IMR-90 (cell line): ENCODE results near the gene PPP4C. TPM values are rescaled to one million over a fixed set of nuclear protein-coding genes. Genes with fewer than 3 reads are reported as not detected.

ENCODE experiments used
- ATAC-seq: fragments of 200-7000 bp; cut with Tn5 transposase; 2 replicates; pipeline ENCODE4 v1.9.1; 2020; ENCODE audit warnings: low read depth, mild to moderate bottlenecking, moderate library complexity
- BruUV-seq: library from RNA; stranded (reverse); fragments of 400-500 nt; replicated peaks from 2 replicates; lab custom pipeline; 2021; lab: Mats Ljungman, UMichigan
- CTCF ChIA-PET: fragments of 300-600 bp; formaldehyde crosslinking; extraction: SDS; loops from one replicate; lab custom pipeline; 2021; ENCODE audit warnings: antibody characterized with exemption; lab: Yijun Ruan, JAX
- POLR2A ChIA-PET: fragments of 300-600 bp; sonication (Branson Sonifier 250); formaldehyde crosslinking; loops from one replicate; lab custom pipeline; 2022; ENCODE audit warnings: antibody characterized with exemption; ENCODE audit not compliant: unreplicated experiment; lab: Charles Lee
- DNase-seq: peaks from one replicate; pipeline ENCODE4 v3.0.0; 2013
- H2AFZ ChIP-seq: replicated peaks from 2 replicates; pipeline ENCODE3; 2013; ENCODE audit warnings: low read length, mild to moderate bottlenecking; ENCODE audit not compliant: poor library complexity
- H2AK5ac ChIP-seq: 2 replicates; pipeline ENCODE4 v1.6.1; 2013; ENCODE audit warnings: low read depth, low read length, inconsistent platforms
- H2AK9ac ChIP-seq: replicated peaks from 2 replicates; pipeline ENCODE3; 2013; ENCODE audit warnings: mild to moderate bottlenecking, low read depth, low read length, moderate library complexity; ENCODE audit not compliant: poor library complexity
- H2BK120ac ChIP-seq: 2 replicates; pipeline ENCODE4 v1.6.1; 2013; ENCODE audit warnings: low read depth, low read length, inconsistent platforms
- H2BK15ac ChIP-seq: 3 replicates; pipeline ENCODE4 v1.6.1; 2013; ENCODE audit warnings: low read depth, low read length, inconsistent platforms
- H2BK20ac ChIP-seq: 2 replicates; pipeline ENCODE4 v1.6.1; 2013; ENCODE audit warnings: low read depth, mild to moderate bottlenecking, inconsistent platforms, low read length, moderate library complexity
- H2BK5ac ChIP-seq: 2 replicates; pipeline ENCODE4 v1.6.1; 2013; ENCODE audit warnings: mild to moderate bottlenecking, low read depth, low read length, inconsistent platforms; ENCODE audit not compliant: poor library complexity, severe bottlenecking
- H3K14ac ChIP-seq: replicated peaks from 2 replicates; pipeline ENCODE4 v1.6.1; 2013; ENCODE audit warnings: low read depth, low read length, inconsistent platforms
- H3K18ac ChIP-seq: 2 replicates; pipeline ENCODE4 v1.6.1; 2013; ENCODE audit warnings: low read depth, low read length, control low read depth
- H3K23ac ChIP-seq: 2 replicates; pipeline ENCODE4 v1.6.1; 2013; ENCODE audit warnings: low read depth, low read length, inconsistent platforms
- H3K27ac ChIP-seq: 2 replicates; pipeline ENCODE4 v1.5.1; 2013; ENCODE audit warnings: mild to moderate bottlenecking, control low read depth, low read length; ENCODE audit not compliant: insufficient read depth
- H3K27me3 ChIP-seq: 2 replicates; pipeline ENCODE4 v1.6.1; 2013; ENCODE audit warnings: low read length; ENCODE audit not compliant: control insufficient read depth, insufficient read depth
- H3K36me3 ChIP-seq: 2 replicates; pipeline ENCODE4 v1.6.1; 2013; ENCODE audit warnings: low read length, mixed read lengths; ENCODE audit not compliant: control insufficient read depth, insufficient read depth
- H3K4ac ChIP-seq: 2 replicates; pipeline ENCODE4 v1.6.1; 2013; ENCODE audit warnings: low read depth, low read length, inconsistent platforms
- H3K4me1 ChIP-seq: 2 replicates; pipeline ENCODE4 v1.6.1; 2013; ENCODE audit warnings: low read length, mixed read lengths; ENCODE audit not compliant: control insufficient read depth, insufficient read depth
- H3K4me2 ChIP-seq: 2 replicates; pipeline ENCODE4 v1.6.1; 2013; ENCODE audit warnings: low read depth, mild to moderate bottlenecking, control low read depth, low read length, moderate library complexity
- H3K4me3 ChIP-seq: 2 replicates; pipeline ENCODE4 v1.5.1; 2013; ENCODE audit warnings: low read depth, mild to moderate bottlenecking, control low read depth, low read length, moderate library complexity; ENCODE audit not compliant: insufficient read depth
- H3K56ac ChIP-seq: 2 replicates; pipeline ENCODE4 v1.6.1; 2013; ENCODE audit warnings: low read length, inconsistent platforms; ENCODE audit not compliant: insufficient read depth; ENCODE audit errors: extremely low read depth
- H3K79me1 ChIP-seq, 2 experiments: 2 replicates each; pipeline ENCODE4 v1.6.1; 2013; ENCODE audit warnings: low read length in 2 of 2, inconsistent platforms in 1 of 2, low read depth in 1 of 2
- H3K9ac ChIP-seq: 2 replicates; pipeline ENCODE4 v1.6.1; 2013; ENCODE audit warnings: low read depth, low read length, control low read depth
- H3K9me1 ChIP-seq: 2 replicates; pipeline ENCODE4 v1.6.1; 2013; ENCODE audit warnings: low read length, inconsistent platforms; ENCODE audit not compliant: insufficient read depth
- H3K9me3 ChIP-seq: 2 replicates; pipeline ENCODE4 v1.6.1; 2013; ENCODE audit warnings: low read length; ENCODE audit not compliant: control insufficient read depth, insufficient read depth
- H4K20me1 ChIP-seq: 2 replicates; pipeline ENCODE4 v1.6.1; 2013; ENCODE audit warnings: low read length, inconsistent platforms; ENCODE audit not compliant: insufficient read depth
- H4K5ac ChIP-seq: 2 replicates; pipeline ENCODE4 v1.6.1; 2013; ENCODE audit warnings: mild to moderate bottlenecking, low read depth, low read length, control low read depth
- H4K8ac ChIP-seq, 2 experiments: 2 replicates each; pipeline ENCODE4 v1.6.1; 2013; ENCODE audit warnings: low read depth in 2 of 2, low read length in 2 of 2, control low read depth in 1 of 2, inconsistent platforms in 1 of 2
- H4K91ac ChIP-seq: 2 replicates; pipeline ENCODE4 v1.6.1; 2013; ENCODE audit warnings: low read depth, low read length, inconsistent platforms; ENCODE audit not compliant: insufficient read depth
- BHLHE40 ChIP-seq: fragments of 150-350 bp; IDR thresholded peaks from 2 replicates; pipeline ENCODE4 v1.6.1; 2016; ENCODE audit warnings: mild to moderate bottlenecking, low read depth, low read length
- CHD1 ChIP-seq: IDR thresholded peaks from 2 replicates; pipeline ENCODE4 v1.6.1; 2012; ENCODE audit warnings: low read depth, low read length, improper control_type of control experiment
- CTCF ChIP-seq: conservative IDR thresholded peaks from 2 replicates; pipeline ENCODE4 v1.5.1; 2012; ENCODE audit warnings: mild to moderate bottlenecking, low read depth, low read length, improper control_type of control experiment
- FOS ChIP-seq: fragments of 150-350 bp; IDR thresholded peaks from 2 replicates; pipeline ENCODE4 v1.6.1; 2016; ENCODE audit warnings: low read depth, low read length
- POLR2A ChIP-seq: IDR thresholded peaks from 2 replicates; pipeline ENCODE4 v1.6.1; 2012; ENCODE audit warnings: mild to moderate bottlenecking, low read depth, low read length
- RAD21 ChIP-seq: IDR thresholded peaks from 2 replicates; pipeline ENCODE4 v1.6.1; 2012; ENCODE audit warnings: low read length, improper control_type of control experiment
- RCOR1 ChIP-seq: IDR thresholded peaks from 2 replicates; pipeline ENCODE4 v1.6.1; 2012; ENCODE audit warnings: mild to moderate bottlenecking, low read length, improper control_type of control experiment; ENCODE audit not compliant: insufficient replicate concordance
- WGBS, 2 experiments: methylation state at CpG; one replicate each; pipeline versions ENCODE4 v1.1.5 to v1.1.7; 2013; ENCODE audit warnings: missing lambda C conversion rate in 2 of 2; ENCODE audit not compliant: insufficient read length in 1 of 2; ENCODE audit errors: extremely low coverage in 2 of 2; 5-methylcytosine and 5-hydroxymethylcytosine counted together
- dilution Hi-C: fragments of 300-500 bp; cut with HindIII; formaldehyde crosslinking; loops from one replicate; pipeline ENCODE4 v1.14.3; 2018; ENCODE audit warnings: low sequenced_read_pairs; ENCODE audit not compliant: unreplicated experiment
- in situ Hi-C: fragments of 300-500 bp; cut with MboI; formaldehyde crosslinking; loops from 3 replicates; pipeline ENCODE4 v1.14.3; 2019; ENCODE audit warnings: low sequenced_read_pairs, inconsistent platforms, mixed read lengths
- intact Hi-C: fragments of 100-400 bp; cut with micrococcal nuclease; formaldehyde crosslinking; loops from 2 replicates; pipeline ENCODE4 v1.10.0; 2022
- polyA plus RNA-seq, 3 experiments: library from polyadenylated mRNA; depleted of rRNA; stranded (reverse); fragments of >200 nt; gene quantifications; 2 replicates each; pipeline ENCODE4 v1.2.3, GENCODE V29; 2012; ENCODE audit warnings: low replicate concordance in 1 of 3
- total RNA-seq: library from RNA; depleted of rRNA; stranded (reverse); fragments of >200 nt; gene quantifications from 2 replicates; pipeline ENCODE4 v1.2.3, GENCODE V29; 2012

PPP4C gene
- total and polyA plus RNA-seq, 2 of the 4 experiments (the other 2 are of a cell fraction) = 200 to 209 TPM

GRCh38 chr16:30054959-30055553, 20.7 kb upstream of the PPP4C start:
- H4K8ac ChIP-seq = peak overlapping the region in 1 of 2 experiments; percentile 27; a peak in 1 of 4 replicates
- peak overlapping the region; percentile 49 for H2AFZ ChIP-seq
- DNase-seq = no peak
- H3K23ac ChIP-seq = no peak overlapping the region
- no peak overlapping the region for H2BK15ac ChIP-seq
- intact Hi-C loops = no loop called here
- ChIA-PET CTCF (interaction anchor here (1.0 to 1.6 kb wide), 3 partner anchors 9 to 12 kb away, joined by 3 to 7 read pairs (median 3); partner anchors contain the start of gene ALDOA), POLR2A (interaction anchor here (1.0 kb wide), 1 partner anchor 10 kb away, joined by 6 read pairs; the partner anchor contains the start of gene ALDOA)
- H4K20me1 ChIP-seq = no peaks in the 10 kb centered on the region; the same call in 1 of the 2 replicates
- peak overlapping the region; percentile 79 for H2AK9ac ChIP-seq
- ATAC-seq = no peak
- WGBS, 2 experiments = 39% methylated on average over 4 of the region's 10 CpGs; no CpG with 5 or more reads in 1 of the 2 experiments
- no TSS peak for BruUV-seq
- H3K14ac ChIP-seq = 0 out of 2 replicates have a peak overlapping the region, but pooled peaks have one; percentile 71
- peaks cover 2% of the 10 kb centered on the region; the same call in 1 of the 2 replicates for H3K36me3 ChIP-seq
- no peak overlapping the region for H3K9ac ChIP-seq
- H3K27ac ChIP-seq = no peak overlapping the region
- H2AK5ac ChIP-seq = peak overlapping the region; percentile 95; the same call in 1 of the 2 replicates
- TF ChIP-seq RAD21 = no peak
- TF ChIP-seq FOS = no peak
- TF ChIP-seq CHD1 = no peak
- no peak for TF ChIP-seq POLR2A
- TF ChIP-seq CTCF = peak; percentile 35
- TF ChIP-seq BHLHE40 = no peak
- no peak for TF ChIP-seq RCOR1
- H2BK5ac ChIP-seq = no peak overlapping the region
- H3K9me3 ChIP-seq = no peaks in the 10 kb centered on the region
- H3K56ac ChIP-seq = no peak overlapping the region
- H4K91ac ChIP-seq = no peak overlapping the region
- peak overlapping the region; percentile 1; the same call in 1 of the 2 replicates for H2BK120ac ChIP-seq
- 0 out of 2 replicates have a peak overlapping the region, but pooled peaks have one; percentile 36 for H2BK20ac ChIP-seq
- dilution Hi-C loops = no loop called here
- no peaks in the 10 kb centered on the region for H3K27me3 ChIP-seq
- in situ Hi-C loops = no loop called here
- H4K5ac ChIP-seq = no peak overlapping the region
- no peak overlapping the region for H3K4ac ChIP-seq
- no peak overlapping the region for H3K18ac ChIP-seq
- peaks cover 14% of the 10 kb centered on the region for H3K9me1 ChIP-seq
- no peak overlapping the region for H3K4me2 ChIP-seq
- H3K4me3 ChIP-seq = no peak overlapping the region
- peaks cover 6 to 42% of the 10 kb centered on the region in 2 experiments; a peak in 2 of 4 replicates for H3K79me1 ChIP-seq
- peaks cover 7% of the 10 kb centered on the region for H3K4me1 ChIP-seq
